ENCODE data around the gene GP5.

GRCh38 chr3:194446754-194447153 is 47.7 kb upstream of the GP5 start:
- no peak for TF ChIP-seq CTCF (IDR thresholded peaks at IDR 0.05)
- TF ChIP-seq POLR2A (IDR thresholded peaks at IDR 0.05): no peak
